ENCODE data around the gene LGALS1.
"Not testable (repeated sequence)": the region's sequence is repeated elsewhere in the genome, so short reads cannot be mapped to it uniquely, and the experiment has no call there.

The LGALS1 gene

DNA sequence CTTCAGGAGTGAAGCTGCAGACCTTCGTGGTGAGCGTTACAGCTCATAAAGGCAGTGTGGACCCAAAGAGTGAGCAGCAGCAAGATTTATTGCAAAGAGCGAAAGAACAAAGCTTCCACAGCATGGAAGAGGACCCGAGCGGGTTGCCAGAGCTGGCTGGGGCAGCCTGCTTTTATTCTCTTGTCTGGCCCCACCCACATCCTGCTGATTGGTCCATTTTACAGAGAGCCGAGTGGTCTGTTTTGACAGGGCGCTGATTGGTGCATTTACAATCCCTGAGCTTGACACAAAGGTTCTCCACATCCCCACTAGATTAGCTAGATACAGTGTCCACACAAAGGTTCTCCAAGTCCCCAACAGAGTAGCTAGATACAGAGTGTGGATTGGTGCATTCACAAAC is 41.8 kb downstream of the LGALS1 start:
- in situ Hi-C loops (cut with MboI; ENCODE audit: low sequenced_read_pairs) = not testable (repeated sequence)

DNA sequence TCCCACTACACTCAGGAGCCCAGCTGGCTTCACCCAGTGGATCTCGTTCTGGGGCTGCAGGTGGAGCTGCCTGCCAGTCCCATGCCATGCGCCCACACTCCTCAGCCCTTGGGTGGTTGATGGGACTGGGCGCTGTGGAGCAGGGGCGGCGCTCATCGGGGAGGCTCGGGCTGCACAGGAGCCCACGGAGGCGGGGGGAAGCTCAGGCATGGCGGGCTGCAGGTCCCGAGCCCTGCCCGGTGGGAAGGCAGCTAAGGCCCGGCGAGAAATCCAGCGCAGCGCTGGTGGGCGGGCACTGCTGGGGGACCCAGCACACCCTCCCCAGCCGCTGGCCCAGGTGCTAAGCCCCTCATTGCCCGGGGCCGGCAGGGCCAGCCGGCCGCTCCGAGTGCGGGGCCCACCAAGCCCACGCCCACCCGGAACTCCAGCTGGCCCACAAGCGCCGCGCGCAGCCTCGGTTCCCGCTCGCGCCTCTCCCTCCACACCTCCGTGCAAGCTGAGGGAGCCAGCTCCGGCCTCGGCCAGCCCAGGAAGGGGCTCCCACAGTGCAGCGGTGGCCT is 42.4 kb downstream of the LGALS1 start:
- in situ Hi-C loops (cut with MboI; ENCODE audit: low sequenced_read_pairs) = not testable (repeated sequence)

DNA sequence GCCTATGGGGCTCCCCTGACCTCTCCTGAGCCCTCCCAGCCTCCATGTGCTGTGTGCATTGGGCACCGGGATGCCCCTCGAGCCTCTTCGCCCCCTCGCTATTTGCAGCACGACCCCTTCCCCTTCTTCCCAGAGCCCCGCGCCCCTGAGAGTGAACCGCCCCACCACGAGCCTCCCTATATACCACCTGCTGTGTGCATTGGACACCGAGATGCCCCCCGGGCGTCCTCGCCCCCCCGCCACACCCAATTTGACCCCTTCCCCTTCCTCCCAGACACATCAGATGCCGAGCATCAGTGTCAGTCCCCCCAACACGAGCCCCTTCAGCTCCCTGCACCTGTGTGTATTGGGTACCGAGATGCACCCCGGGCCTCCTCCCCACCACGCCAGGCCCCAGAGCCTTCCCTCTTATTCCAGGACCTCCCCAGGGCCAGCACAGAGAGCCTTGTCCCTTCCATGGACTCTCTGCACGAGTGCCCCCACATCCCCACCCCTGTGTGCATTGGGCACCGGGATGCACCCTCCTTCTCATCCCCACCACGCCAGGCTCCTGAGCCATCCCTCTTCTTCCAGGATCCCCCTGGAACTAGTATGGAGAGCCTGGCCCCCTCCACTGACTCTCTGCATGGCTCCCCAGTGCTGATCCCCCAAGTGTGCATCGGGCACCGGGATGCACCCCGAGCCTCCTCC is 50.3 kb downstream of the LGALS1 start:
- in situ Hi-C loops (cut with MboI; ENCODE audit: low sequenced_read_pairs) = no loop called here

DNA sequence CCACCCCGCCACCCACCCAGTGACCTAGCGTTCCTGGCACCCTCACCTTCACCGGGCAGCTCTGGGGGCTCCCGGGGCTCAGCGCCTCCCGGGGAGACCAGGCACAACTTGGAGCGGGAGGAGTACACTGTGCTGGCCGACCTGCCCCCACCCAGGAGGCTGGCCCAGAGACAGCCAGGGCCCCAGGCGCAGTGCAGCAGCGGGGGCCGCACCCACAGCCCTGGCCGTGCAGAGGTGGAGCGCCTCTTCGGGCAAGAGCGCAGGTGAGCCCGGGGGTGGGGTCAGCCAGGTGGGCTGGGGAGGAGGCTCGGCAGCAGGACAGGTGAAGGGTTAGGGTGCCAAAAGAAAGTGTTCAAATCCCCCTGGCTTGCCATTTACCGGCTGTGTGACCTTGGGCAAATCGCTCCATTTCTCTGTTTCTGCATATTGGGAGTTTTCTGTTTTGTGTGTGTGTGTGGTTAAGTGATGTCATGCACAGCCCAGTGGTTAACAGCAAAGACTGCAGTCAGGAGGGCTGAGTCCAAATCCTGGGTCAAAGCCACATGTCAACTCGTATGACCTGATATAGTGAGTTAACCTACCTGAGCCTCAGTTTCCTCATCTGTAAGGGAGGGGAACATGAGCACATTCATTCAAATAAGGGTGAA is 50.9 kb downstream of the LGALS1 start:
- in situ Hi-C loops (cut with MboI; ENCODE audit: low sequenced_read_pairs) = no loop called here

DNA sequence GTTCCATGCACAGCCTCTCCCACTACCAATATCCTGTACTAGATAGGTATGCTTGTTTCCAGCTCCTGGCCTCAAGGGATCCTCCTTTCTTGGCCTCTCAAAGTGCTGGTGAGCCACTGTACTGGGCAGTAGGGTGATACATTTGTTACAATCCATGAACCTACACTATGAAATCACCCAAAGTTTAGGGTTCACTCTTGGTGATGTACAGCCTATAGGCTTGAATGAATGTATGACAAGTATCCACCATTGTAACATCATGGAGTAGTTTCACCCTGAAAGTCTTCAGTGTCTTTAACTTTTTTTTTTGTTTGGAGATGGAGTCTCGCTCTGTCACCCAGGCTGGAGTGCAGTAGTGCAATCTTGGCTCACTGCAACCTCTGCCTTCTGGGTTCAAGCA is 53.2 kb downstream of the LGALS1 start:
- in situ Hi-C loops (cut with MboI; ENCODE audit: low sequenced_read_pairs) = no loop called here
